ENCODE data around the gene PRKRA.

Gene PRKRA

DNA sequence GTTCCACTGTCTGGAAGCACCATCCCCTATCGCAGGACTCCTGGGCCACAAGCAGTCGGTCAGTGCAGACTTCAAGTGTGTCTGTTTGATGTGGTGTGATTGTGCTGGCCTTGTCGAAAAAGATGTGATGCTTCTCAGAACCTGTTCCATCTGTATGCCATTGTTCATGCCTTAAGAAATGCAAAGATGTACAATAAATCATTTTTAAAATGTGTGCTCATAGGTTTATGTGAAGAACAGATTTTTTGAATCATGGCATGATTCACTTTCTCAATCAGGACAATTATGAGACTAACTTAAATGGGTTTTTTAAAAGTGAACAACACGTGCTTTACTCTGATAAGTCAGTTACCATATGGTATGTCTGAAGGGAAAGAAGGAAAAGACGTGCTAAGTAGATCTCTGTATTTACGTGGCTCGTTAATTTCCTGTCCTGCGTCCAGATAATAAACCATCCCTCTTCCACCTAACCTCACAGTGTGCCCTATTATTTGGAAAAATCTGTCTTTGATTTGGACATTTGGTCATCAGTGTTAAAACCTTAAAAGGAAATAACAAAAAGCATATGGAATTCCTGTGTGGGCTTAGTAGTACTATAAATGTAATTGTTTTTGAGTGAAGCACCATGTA, 54.9 kb downstream of the PRKRA start:
- no peaks in the 10 kb centered on the region for H3K36me3 ChIP-seq (ENCODE audit: insufficient read depth, low read length)
- H3K79me2 ChIP-seq (ENCODE audit: control insufficient read depth, insufficient read depth, low read length, unreplicated experiment) = no peaks in the 10 kb centered on the region
- H2AFZ ChIP-seq (ENCODE audit: low read length, unreplicated experiment) = no peak overlapping the region
- H3K4me3 ChIP-seq (ENCODE audit: low read depth, low read length) = no peak overlapping the region
- H3K4me1 ChIP-seq (ENCODE audit: control insufficient read depth, insufficient read depth, low read length, unreplicated experiment) = no peaks in the 10 kb centered on the region
- H3K27me3 ChIP-seq (ENCODE audit: insufficient read depth, low read length) = no peaks in the 10 kb centered on the region
- H3K27ac ChIP-seq (ENCODE audit: low read depth, low read length) = no peak overlapping the region

DNA sequence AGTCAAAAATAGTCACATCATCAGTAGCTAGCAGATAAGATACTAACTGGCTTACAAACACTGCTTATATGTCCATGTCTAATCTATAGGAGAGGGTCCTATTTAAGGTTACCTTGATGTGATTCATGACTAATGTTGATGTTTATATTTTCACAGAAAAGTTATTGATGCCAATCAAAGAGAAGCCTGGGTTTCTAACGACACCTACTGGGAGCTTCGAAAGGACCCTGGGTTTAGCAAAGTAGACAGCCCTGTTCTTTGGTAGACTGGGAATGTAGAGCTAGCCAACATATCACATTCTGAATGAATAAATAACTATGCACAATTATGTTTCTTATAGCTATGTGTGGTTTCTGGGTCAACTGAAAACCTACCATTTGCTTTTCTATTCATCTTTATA, 55.7 kb downstream of the PRKRA start:
- H3K79me2 ChIP-seq (ENCODE audit: control insufficient read depth, insufficient read depth, low read length, unreplicated experiment) = no peaks in the 10 kb centered on the region
- H2AFZ ChIP-seq (ENCODE audit: low read length, unreplicated experiment) = no peak overlapping the region
- H3K27ac ChIP-seq (ENCODE audit: low read depth, low read length) = no peak overlapping the region
- H3K4me3 ChIP-seq (ENCODE audit: low read depth, low read length) = no peak overlapping the region
- no peaks in the 10 kb centered on the region for H3K4me1 ChIP-seq (ENCODE audit: control insufficient read depth, insufficient read depth, low read length, unreplicated experiment)
- no peaks in the 10 kb centered on the region for H3K36me3 ChIP-seq (ENCODE audit: insufficient read depth, low read length)
- no peaks in the 10 kb centered on the region for H3K27me3 ChIP-seq (ENCODE audit: insufficient read depth, low read length)

DNA sequence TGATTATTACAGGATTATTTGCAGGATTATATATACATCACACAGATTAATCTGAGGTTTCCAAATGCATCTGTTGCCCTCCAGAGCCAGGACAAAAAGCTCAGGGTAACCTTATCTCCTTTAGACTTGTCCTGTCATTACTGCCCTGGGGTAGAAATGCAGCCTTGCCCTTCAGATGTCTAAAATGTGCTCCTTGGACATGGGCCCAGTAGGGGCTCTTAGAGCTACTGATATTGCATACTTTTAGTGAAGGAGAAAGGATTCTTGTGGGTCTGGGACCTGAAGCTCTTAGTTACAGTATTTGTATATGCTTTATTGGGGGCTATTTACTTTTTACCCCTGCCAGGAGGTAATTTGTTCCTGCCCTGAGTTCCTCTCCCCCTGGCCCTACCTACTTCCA, 56.1 kb downstream of the PRKRA start:
- no peak overlapping the region for H2AFZ ChIP-seq (ENCODE audit: low read length, unreplicated experiment)

DNA sequence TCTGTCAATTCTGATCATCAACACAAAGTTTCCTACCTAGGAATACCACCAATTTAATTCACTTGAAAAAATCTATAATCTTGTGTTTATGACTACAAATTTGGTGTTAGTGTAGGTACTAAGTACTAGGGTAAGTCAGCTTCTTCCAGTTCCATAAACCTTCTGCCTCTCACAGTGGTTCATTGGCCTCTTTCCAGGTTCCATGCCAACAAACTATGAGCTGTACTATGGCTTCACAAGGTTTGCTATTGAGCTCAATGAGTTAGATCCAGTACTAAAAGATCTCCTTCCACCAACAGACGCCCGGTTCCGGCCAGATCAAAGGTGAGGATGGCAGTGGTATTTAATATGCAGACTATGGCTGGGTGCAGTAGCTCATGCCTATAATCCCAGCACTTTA, 58.8 kb downstream of the PRKRA start:
- Histone ChIP-seq H3K4me3 (ENCODE audit: low read depth, low read length) (no peak overlapping the region), H3K27ac (ENCODE audit: low read depth, low read length) (no peak overlapping the region), H3K4me1 (ENCODE audit: control insufficient read depth, insufficient read depth, low read length, unreplicated experiment) (peaks cover under 1% of the 10 kb centered on the region), H3K79me2 (ENCODE audit: control insufficient read depth, insufficient read depth, low read length, unreplicated experiment) (no peaks in the 10 kb centered on the region), H3K27me3 (ENCODE audit: insufficient read depth, low read length) (no peaks in the 10 kb centered on the region), H3K36me3 (ENCODE audit: insufficient read depth, low read length) (peaks cover 3% of the 10 kb centered on the region; the same call in 1 of the 2 replicates), H2AFZ (ENCODE audit: low read length, unreplicated experiment) (no peak overlapping the region)

More for the DNA sequence above, 56.1 kb downstream of the PRKRA start:
- Histone ChIP-seq H3K27ac (ENCODE audit: low read depth, low read length) (no peak overlapping the region), H3K79me2 (ENCODE audit: control insufficient read depth, insufficient read depth, low read length, unreplicated experiment) (no peaks in the 10 kb centered on the region), H3K4me3 (ENCODE audit: low read depth, low read length) (no peak overlapping the region), H3K36me3 (ENCODE audit: insufficient read depth, low read length) (no peaks in the 10 kb centered on the region), H3K27me3 (ENCODE audit: insufficient read depth, low read length) (no peaks in the 10 kb centered on the region), H3K4me1 (ENCODE audit: control insufficient read depth, insufficient read depth, low read length, unreplicated experiment) (no peaks in the 10 kb centered on the region)

DNA sequence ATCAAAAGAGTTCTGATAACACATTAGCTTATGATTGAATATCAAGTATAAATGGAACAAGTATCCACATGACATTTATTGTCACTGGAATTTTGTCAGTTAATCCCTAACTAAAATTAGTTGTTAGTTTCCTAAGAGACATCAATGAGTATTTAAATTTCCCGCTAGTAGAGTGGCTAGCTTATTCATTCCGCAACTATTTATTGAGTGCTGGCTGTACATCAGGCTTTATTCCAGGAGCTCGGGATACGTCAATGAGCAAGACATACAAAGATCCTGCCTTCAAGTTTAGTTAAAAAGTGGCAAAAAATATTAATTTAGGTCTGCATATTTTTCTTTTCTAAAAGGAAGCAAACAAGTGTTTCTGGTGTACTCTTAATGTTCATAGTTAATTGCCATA, 59.3 kb downstream of the PRKRA start:
- H3K27me3 ChIP-seq (ENCODE audit: insufficient read depth, low read length) = no peaks in the 10 kb centered on the region
- H3K4me1 ChIP-seq (ENCODE audit: control insufficient read depth, insufficient read depth, low read length, unreplicated experiment) = peaks cover 4% of the 10 kb centered on the region
- no peak overlapping the region for H3K27ac ChIP-seq (ENCODE audit: low read depth, low read length)
- no peak overlapping the region for H3K4me3 ChIP-seq (ENCODE audit: low read depth, low read length)
- H3K79me2 ChIP-seq (ENCODE audit: control insufficient read depth, insufficient read depth, low read length, unreplicated experiment) = no peaks in the 10 kb centered on the region
- no peak overlapping the region for H2AFZ ChIP-seq (ENCODE audit: low read length, unreplicated experiment)
- peaks cover 3% of the 10 kb centered on the region; the same call in 1 of the 2 replicates for H3K36me3 ChIP-seq (ENCODE audit: insufficient read depth, low read length)

DNA sequence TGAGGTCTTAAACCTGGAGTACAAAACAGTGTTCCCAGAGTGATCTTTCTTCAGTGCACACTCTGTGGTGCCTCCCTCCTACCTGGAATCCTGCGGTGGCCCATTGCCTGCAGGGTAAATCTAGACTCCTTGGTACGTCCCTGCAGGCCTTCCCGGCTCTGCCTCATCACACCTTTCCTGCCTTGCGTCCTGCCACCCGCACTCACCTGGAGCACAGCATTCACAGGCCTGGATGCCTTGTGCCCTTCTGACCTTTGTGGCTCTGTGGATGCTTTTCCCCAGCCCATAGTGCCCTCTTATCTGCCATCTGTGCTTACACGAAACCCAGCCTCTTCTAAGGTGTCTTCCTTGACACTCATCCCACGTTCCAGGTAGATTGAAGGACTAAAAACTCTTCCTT, 62.7 kb downstream of the PRKRA start:
- Histone ChIP-seq H3K27ac (ENCODE audit: low read depth, low read length) (no peak overlapping the region), H3K79me2 (ENCODE audit: control insufficient read depth, insufficient read depth, low read length, unreplicated experiment) (no peaks in the 10 kb centered on the region), H3K4me3 (ENCODE audit: low read depth, low read length) (no peak overlapping the region), H3K4me1 (ENCODE audit: control insufficient read depth, insufficient read depth, low read length, unreplicated experiment) (peaks cover 4% of the 10 kb centered on the region), H2AFZ (ENCODE audit: low read length, unreplicated experiment) (no peak overlapping the region), H3K27me3 (ENCODE audit: insufficient read depth, low read length) (no peaks in the 10 kb centered on the region), H3K36me3 (ENCODE audit: insufficient read depth, low read length) (peaks cover 3% of the 10 kb centered on the region; the same call in 1 of the 2 replicates)

DNA sequence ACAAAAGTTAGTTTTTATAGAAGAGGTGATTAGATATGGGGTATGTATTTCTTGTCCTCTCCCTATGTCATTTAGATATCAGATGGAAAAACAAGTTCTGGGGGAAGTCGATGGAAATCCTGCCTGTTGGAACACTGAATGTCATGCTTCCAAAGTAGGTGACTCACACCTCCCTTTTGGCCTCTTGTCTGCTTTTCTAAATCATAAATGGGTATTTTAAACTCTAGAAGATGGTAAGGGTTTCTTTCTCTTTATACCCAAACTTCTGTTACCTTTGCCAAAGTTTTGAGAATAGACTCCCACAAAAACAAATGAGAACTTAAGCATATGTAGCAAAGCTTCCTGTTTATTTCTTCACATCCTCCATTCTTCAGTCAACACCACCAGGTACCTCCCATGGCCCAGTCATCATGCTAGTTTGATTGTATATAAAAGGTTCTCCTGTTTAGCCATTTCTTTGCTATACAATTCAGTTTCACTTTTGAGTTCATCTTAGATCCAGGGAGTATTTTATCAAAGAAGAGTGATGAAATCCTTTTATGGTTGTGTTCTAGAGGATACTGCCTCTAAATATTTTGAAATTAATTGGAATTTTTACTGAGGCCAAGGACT, 63.9 kb downstream of the PRKRA start:
- Histone ChIP-seq H3K4me1 (ENCODE audit: control insufficient read depth, insufficient read depth, low read length, unreplicated experiment) (peaks cover 4% of the 10 kb centered on the region), H3K79me2 (ENCODE audit: control insufficient read depth, insufficient read depth, low read length, unreplicated experiment) (no peaks in the 10 kb centered on the region), H3K36me3 (ENCODE audit: insufficient read depth, low read length) (peaks cover 3% of the 10 kb centered on the region; the same call in 1 of the 2 replicates), H3K27me3 (ENCODE audit: insufficient read depth, low read length) (no peaks in the 10 kb centered on the region), H3K27ac (ENCODE audit: low read depth, low read length) (no peak overlapping the region), H2AFZ (ENCODE audit: low read length, unreplicated experiment) (peak overlapping the region; percentile 65), H3K4me3 (ENCODE audit: low read depth, low read length) (no peak overlapping the region)

DNA sequence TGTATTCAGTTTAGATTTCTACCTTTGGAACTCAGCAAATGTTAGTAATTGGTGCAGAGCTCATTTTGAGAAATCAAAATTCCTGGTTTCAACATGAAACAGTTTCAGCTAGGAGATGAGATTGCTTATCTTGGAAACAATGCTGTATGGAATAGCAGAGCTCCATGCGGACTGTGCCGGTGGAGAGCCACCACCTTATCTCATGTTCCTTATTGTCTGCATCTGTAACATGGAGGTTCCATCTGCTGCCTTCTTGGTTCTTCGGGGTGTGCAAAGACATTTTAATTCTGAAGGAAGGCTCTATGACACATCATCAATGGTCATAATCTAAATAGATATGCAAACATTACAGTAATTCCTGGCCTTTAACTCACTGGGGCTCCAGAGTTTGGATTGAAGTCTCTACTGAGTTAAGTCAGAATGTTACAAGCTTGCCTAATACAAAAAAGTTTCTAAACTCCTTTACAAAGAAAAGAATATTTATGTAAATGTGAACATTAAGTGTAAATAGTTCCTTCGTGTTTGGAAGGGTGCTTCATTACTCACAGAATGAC, 65.3 kb downstream of the PRKRA start:
- Histone ChIP-seq H3K27ac (ENCODE audit: low read depth, low read length) (no peak overlapping the region), H3K27me3 (ENCODE audit: insufficient read depth, low read length) (no peaks in the 10 kb centered on the region)

DNA sequence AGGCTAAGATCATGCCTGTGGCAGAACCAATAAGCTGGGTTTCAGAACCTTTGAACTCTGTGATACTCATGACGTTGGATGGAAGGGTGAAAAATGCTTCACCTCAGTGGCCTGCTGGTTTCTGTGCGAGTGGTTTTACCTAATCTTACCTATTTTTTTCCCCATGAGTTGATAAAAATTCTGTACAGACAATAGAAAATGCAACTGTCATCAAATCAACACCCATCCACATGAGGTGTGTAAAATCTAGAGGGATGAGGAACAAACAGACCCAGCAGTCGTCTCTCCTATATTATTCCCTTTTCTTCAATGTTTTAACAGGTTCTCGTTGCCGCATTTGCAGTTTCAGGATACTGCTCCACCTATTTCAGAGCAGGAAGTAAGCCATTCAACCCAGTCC, 67.3 kb downstream of the PRKRA start:
- Histone ChIP-seq H2AFZ (ENCODE audit: low read length, unreplicated experiment) (no peak overlapping the region), H3K36me3 (ENCODE audit: insufficient read depth, low read length) (no peaks in the 10 kb centered on the region), H3K4me1 (ENCODE audit: control insufficient read depth, insufficient read depth, low read length, unreplicated experiment) (peaks cover 4% of the 10 kb centered on the region), H3K27me3 (ENCODE audit: insufficient read depth, low read length) (no peaks in the 10 kb centered on the region), H3K27ac (ENCODE audit: low read depth, low read length) (no peak overlapping the region), H3K4me3 (ENCODE audit: low read depth, low read length) (no peak overlapping the region), H3K79me2 (ENCODE audit: control insufficient read depth, insufficient read depth, low read length, unreplicated experiment) (no peaks in the 10 kb centered on the region)

More for the DNA sequence above, 65.3 kb downstream of the PRKRA start:
- Histone ChIP-seq H3K79me2 (ENCODE audit: control insufficient read depth, insufficient read depth, low read length, unreplicated experiment) (no peaks in the 10 kb centered on the region), H2AFZ (ENCODE audit: low read length, unreplicated experiment) (no peak overlapping the region), H3K4me3 (ENCODE audit: low read depth, low read length) (no peak overlapping the region), H3K36me3 (ENCODE audit: insufficient read depth, low read length) (peaks cover 3% of the 10 kb centered on the region; the same call in 1 of the 2 replicates), H3K4me1 (ENCODE audit: control insufficient read depth, insufficient read depth, low read length, unreplicated experiment) (peaks cover 4% of the 10 kb centered on the region)
